Neural cell (in vitro differentiated cells): ENCODE results near the gene PADI4. TPM values are rescaled to one million over a fixed set of nuclear protein-coding genes. Genes with fewer than 3 reads are reported as not detected.

Experiments
- H2AFZ ChIP-seq: fragments of 200-600, 300-800 bp; sonication (generic), shearing (Covaris generic); 2 replicates; pipeline ENCODE4 v1.6.0; 2014; ENCODE audit warnings: low read depth, mild to moderate bottlenecking, antibody characterized with exemption, low read length, moderate library complexity
- H3F3A ChIP-seq: fragments of 200-600 bp; shearing (Covaris generic); 2 replicates; pipeline ENCODE4 v1.6.1; 2016; ENCODE audit warnings: mild to moderate bottlenecking, moderate library complexity, mixed read lengths, antibody characterized with exemption, low read length; ENCODE audit not compliant: insufficient read depth, poor library complexity, severe bottlenecking
- H3K27ac ChIP-seq: fragments of 200-600, 300-800 bp; sonication (generic), shearing (Covaris generic); 2 replicates; pipeline ENCODE4 v1.5.1; 2014; ENCODE audit warnings: mild to moderate bottlenecking, low read length, moderate library complexity
- H3K27me3 ChIP-seq: fragments of 300-800, 200-600 bp; sonication (generic), shearing (Covaris generic); 2 replicates; pipeline ENCODE4 v1.6.0; 2014; ENCODE audit warnings: mild to moderate bottlenecking, low read depth, low read length, moderate library complexity; ENCODE audit not compliant: insufficient read depth
- H3K36me3 ChIP-seq: fragments of 300-800, 200-600 bp; sonication (generic), shearing (Covaris generic); 2 replicates; pipeline ENCODE4 v1.5.1; 2014; ENCODE audit warnings: mild to moderate bottlenecking, antibody characterized with exemption, low read length, moderate library complexity; ENCODE audit not compliant: insufficient read depth
- H3K4me2 ChIP-seq: fragments of 300-800, 200-600 bp; sonication (generic), shearing (Covaris generic); 2 replicates; pipeline ENCODE4 v1.6.0; 2014; ENCODE audit warnings: mild to moderate bottlenecking, low read length
- H3K4me3 ChIP-seq: fragments of 300-800, 200-600 bp; sonication (generic), shearing (Covaris generic); 2 replicates; pipeline ENCODE4 v1.5.1; 2014; ENCODE audit warnings: mild to moderate bottlenecking, low read length, moderate library complexity
- H3K79me2 ChIP-seq: fragments of 200-600 bp; shearing (Covaris generic); replicated peaks from 2 replicates; pipeline ENCODE4 v1.6.0; 2014; ENCODE audit warnings: mild to moderate bottlenecking, low read length, moderate library complexity; ENCODE audit not compliant: insufficient read depth
- H3K9ac ChIP-seq: fragments of 300-800, 200-600 bp; sonication (generic), shearing (Covaris generic); 2 replicates; pipeline ENCODE4 v1.6.1; 2016; ENCODE audit warnings: mild to moderate bottlenecking, low read length, mixed read lengths
- H3K9me2 ChIP-seq: fragments of 200-600 bp; shearing (Covaris generic); 2 replicates; pipeline ENCODE4 v1.6.1; 2016; ENCODE audit warnings: mild to moderate bottlenecking, low read length, mixed read lengths; ENCODE audit not compliant: insufficient read depth
- H3K9me3 ChIP-seq: fragments of 200-600, 300-800 bp; sonication (generic), shearing (Covaris generic); 2 replicates; pipeline ENCODE4 v1.6.1; 2016; ENCODE audit warnings: mild to moderate bottlenecking, mixed run types, low read length, moderate library complexity, mixed read lengths
- H4K20me1 ChIP-seq: fragments of 200-600 bp; shearing (Covaris generic); 2 replicates; pipeline ENCODE4 v1.6.1; 2016; ENCODE audit warnings: mild to moderate bottlenecking, mixed run types; ENCODE audit not compliant: insufficient read depth
- CTCF ChIP-seq: fragments of 450-650 bp; IDR thresholded peaks from 2 replicates; pipeline ENCODE4 v1.5.1; 2014; ENCODE audit warnings: antibody characterized with exemption, mild to moderate bottlenecking, moderate library complexity; ENCODE audit not compliant: poor library complexity, severe bottlenecking
- EP300 ChIP-seq: fragments of 450-650 bp; conservative IDR thresholded peaks from 2 replicates; pipeline ENCODE4 v1.6.1; 2014; ENCODE audit warnings: antibody characterized with exemption, mild to moderate bottlenecking, moderate library complexity; ENCODE audit not compliant: poor library complexity, severe bottlenecking
- MXI1 ChIP-seq: fragments of 450-650 bp; conservative IDR thresholded peaks from 2 replicates; pipeline ENCODE4 v1.6.1; 2014; ENCODE audit warnings: antibody characterized with exemption, mild to moderate bottlenecking; ENCODE audit not compliant: poor library complexity, severe bottlenecking
- POLR2AphosphoS5 ChIP-seq: IDR thresholded peaks from 2 replicates; pipeline ENCODE4 v1.6.1; 2012
- RAD21 ChIP-seq: fragments of 450-650 bp; conservative IDR thresholded peaks from 2 replicates; pipeline ENCODE4 v1.6.1; 2014; ENCODE audit warnings: antibody characterized with exemption, mild to moderate bottlenecking, moderate library complexity
- SMC3 ChIP-seq: fragments of 450-650 bp; conservative IDR thresholded peaks from 2 replicates; pipeline ENCODE4 v1.6.1; 2014; ENCODE audit warnings: antibody characterized with exemption, mild to moderate bottlenecking, moderate library complexity; ENCODE audit not compliant: poor library complexity
- TAF1 ChIP-seq: IDR thresholded peaks from 2 replicates; pipeline ENCODE4 v1.6.1; 2012; ENCODE audit warnings: low read depth
- polyA plus RNA-seq: library from polyadenylated mRNA; depleted of rRNA; stranded (reverse); fragments of >200 nt; gene quantifications from 2 replicates; pipeline ENCODE4 v1.2.3, GENCODE V29; 2014
- small RNA-seq, 3 experiments: library from RNA; depleted of rRNA; stranded (forward); fragments of <200 nt; gene quantifications; one replicate each; pipeline ENCODE3, GENCODE V24; 2012
- TF ChIP-seq, protein P1 (sequence below): IDR thresholded peaks from 2 replicates; pipeline ENCODE4 v1.6.1; 2012; ENCODE audit warnings: borderline replicate concordance

The PADI4 gene
- polyA plus RNA-seq, 1 donor from 2014 or later, result not detected

DNA sequence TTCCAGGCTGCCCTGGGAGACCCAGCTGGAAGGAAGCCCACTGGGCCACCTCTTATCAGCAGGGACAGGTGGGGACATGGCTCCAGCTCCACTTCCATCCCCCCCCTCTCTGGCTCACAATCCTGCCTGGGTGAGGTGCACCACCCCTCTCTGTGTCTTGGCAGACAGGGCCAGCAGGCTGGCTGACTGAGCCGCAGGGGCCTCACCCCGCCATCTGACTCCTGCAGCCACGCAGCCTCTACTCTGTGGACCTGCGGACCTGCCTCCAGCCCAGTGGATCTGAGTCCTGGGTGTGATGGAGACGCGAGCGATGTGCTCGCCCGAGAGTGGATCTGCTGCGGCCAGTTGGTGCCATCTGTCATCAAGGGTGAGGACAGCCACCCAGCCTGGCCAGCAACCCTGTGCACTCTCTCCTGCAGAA is 101.4 kb downstream of the PADI4 start:
- Histone ChIP-seq H3K4me3 (no peak overlapping the region), H2AFZ (no peak overlapping the region), H3K36me3 (no peaks in the 10 kb centered on the region), H3K9ac (no peak overlapping the region), H3K9me2 (no peaks in the 10 kb centered on the region), H3F3A (no peaks in the 10 kb centered on the region), H3K27me3 (no peaks in the 10 kb centered on the region), H3K9me3 (no peaks in the 10 kb centered on the region), H3K27ac (no peak overlapping the region), H3K4me2 (no peak overlapping the region), H3K79me2 (no peaks in the 10 kb centered on the region), H4K20me1 (no peaks in the 10 kb centered on the region)
- TF ChIP-seq POLR2AphosphoS5 (no peak), TAF1 (no peak), SMC3 (no peak), RAD21 (no peak), CTCF (no peak), EP300 (no peak), MXI1 (no peak)
- TF ChIP-seq, protein P1, sequence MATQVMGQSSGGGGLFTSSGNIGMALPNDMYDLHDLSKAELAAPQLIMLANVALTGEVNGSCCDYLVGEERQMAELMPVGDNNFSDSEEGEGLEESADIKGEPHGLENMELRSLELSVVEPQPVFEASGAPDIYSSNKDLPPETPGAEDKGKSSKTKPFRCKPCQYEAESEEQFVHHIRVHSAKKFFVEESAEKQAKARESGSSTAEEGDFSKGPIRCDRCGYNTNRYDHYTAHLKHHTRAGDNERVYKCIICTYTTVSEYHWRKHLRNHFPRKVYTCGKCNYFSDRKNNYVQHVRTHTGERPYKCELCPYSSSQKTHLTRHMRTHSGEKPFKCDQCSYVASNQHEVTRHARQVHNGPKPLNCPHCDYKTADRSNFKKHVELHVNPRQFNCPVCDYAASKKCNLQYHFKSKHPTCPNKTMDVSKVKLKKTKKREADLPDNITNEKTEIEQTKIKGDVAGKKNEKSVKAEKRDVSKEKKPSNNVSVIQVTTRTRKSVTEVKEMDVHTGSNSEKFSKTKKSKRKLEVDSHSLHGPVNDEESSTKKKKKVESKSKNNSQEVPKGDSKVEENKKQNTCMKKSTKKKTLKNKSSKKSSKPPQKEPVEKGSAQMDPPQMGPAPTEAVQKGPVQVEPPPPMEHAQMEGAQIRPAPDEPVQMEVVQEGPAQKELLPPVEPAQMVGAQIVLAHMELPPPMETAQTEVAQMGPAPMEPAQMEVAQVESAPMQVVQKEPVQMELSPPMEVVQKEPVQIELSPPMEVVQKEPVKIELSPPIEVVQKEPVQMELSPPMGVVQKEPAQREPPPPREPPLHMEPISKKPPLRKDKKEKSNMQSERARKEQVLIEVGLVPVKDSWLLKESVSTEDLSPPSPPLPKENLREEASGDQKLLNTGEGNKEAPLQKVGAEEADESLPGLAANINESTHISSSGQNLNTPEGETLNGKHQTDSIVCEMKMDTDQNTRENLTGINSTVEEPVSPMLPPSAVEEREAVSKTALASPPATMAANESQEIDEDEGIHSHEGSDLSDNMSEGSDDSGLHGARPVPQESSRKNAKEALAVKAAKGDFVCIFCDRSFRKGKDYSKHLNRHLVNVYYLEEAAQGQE, result no peak

GRCh38 chr1:17412093-17412870 is 104.3 kb downstream of the PADI4 start:
- no peaks in the 10 kb centered on the region for H3K9me2 ChIP-seq
- TF ChIP-seq POLR2AphosphoS5, result no peak
- no peak overlapping the region for H2AFZ ChIP-seq
- no peak overlapping the region for H3K4me3 ChIP-seq
- no peak overlapping the region for H3K27ac ChIP-seq
- no peaks in the 10 kb centered on the region for H3K79me2 ChIP-seq
- H3K27me3 ChIP-seq, result no peaks in the 10 kb centered on the region
- H3K9ac ChIP-seq, result no peak overlapping the region
- H3K4me2 ChIP-seq, result no peak overlapping the region
- no peaks in the 10 kb centered on the region for H3F3A ChIP-seq
- no peaks in the 10 kb centered on the region for H3K9me3 ChIP-seq
- no peaks in the 10 kb centered on the region for H3K36me3 ChIP-seq
- H4K20me1 ChIP-seq, result no peaks in the 10 kb centered on the region

Small RNA genes within 50 kb of the gene (small RNA-seq; reads per million reads assigned to genes)
- gene MIR3972, result 0 reads per million in 3 experiments

Other genes with a start within 250 kb of the PADI4 start
- gene PADI2, start 188.7 kb upstream of the PADI4 start, polyA plus RNA-seq, result 1.6 and 2.2 TPM in 2 replicates
- 0.44 and 0.66 TPM in 2 replicates for gene PADI1, start 103.1 kb upstream of the PADI4 start, polyA plus RNA-seq
- not detected in 2 replicates for gene PADI3, start 59.1 kb upstream of the PADI4 start, polyA plus RNA-seq
- not detected in 2 replicates for gene PADI6, start 64.0 kb downstream of the PADI4 start, polyA plus RNA-seq
- 34.4 and 38.5 TPM in 2 replicates for gene RCC2, start 131.5 kb downstream of the PADI4 start, polyA plus RNA-seq
- gene ARHGEF10L, start 231.5 kb downstream of the PADI4 start, polyA plus RNA-seq, result 123 and 142 TPM in 2 replicates